Measurements from ENCODE around the gene TOMM70. TPM values are rescaled to one million over a fixed set of nuclear protein-coding genes. Genes with fewer than 3 reads are reported as not detected.

TOMM70 gene
- total RNA-seq, 2 experiments from 2014 or later: 41.2 to 54.5 TPM

- Histone ChIP-seq H4K20me1 (ENCODE audit: insufficient read depth, low read length) (no peaks in the 10 kb centered on the region), H3K9me2 (ENCODE audit: insufficient read depth, low read length) (no peaks in the 10 kb centered on the region), H3K4me1 (ENCODE audit: insufficient read depth, low read length, poor library complexity, severe bottlenecking) (no peaks in the 10 kb centered on the region), H3K27ac (ENCODE audit: low read depth, low read length, poor library complexity, severe bottlenecking) (no peak overlapping the region), H3K4me3 (ENCODE audit: low read depth, low read length, poor library complexity, severe bottlenecking) (no peak overlapping the region), H3K36me3 (ENCODE audit: insufficient read depth, low read length) (peaks cover 30% of the 10 kb centered on the region), H2AFZ (ENCODE audit: low read length) (no peak overlapping the region), H3K4me2 (ENCODE audit: low read length) (no peak overlapping the region), H3K79me2 (ENCODE audit: insufficient read depth, low read depth, low read length) (no peaks in the 10 kb centered on the region; the same call in 1 of the 2 replicates), H3K9me3 (ENCODE audit: low read length) (0 out of 2 replicates have a peak, but pooled peaks cover 2% of the 10 kb centered on the region)
- DNase-seq (ENCODE audit: low spot score): no peak
- TF ChIP-seq CTCF (conservative IDR thresholded peaks at IDR 0.05; ENCODE audit: low read length) (no peak), EZH2phosphoT487 (IDR thresholded peaks at IDR 0.05; ENCODE audit: borderline replicate concordance, low read depth, low read length) (no peak)
- intact Hi-C loops (cut with micrococcal nuclease; ENCODE audit: unreplicated experiment): no loop called here
- no TSS peak for BruUV-seq (replicated peaks)
- CTCF ChIA-PET (ENCODE audit: unreplicated experiment): no interaction called here
- POLR2A ChIA-PET: no interaction called here
These were observed 12.2 kb upstream of the TOMM70 start for GRCh38 chr3:100412912-100413590.

GRCh38 chr3:100411091-100411982 lies 10.4 kb upstream of the TOMM70 start:
- no peak overlapping the region for H2AFZ ChIP-seq (ENCODE audit: low read length)
- TF ChIP-seq EZH2phosphoT487 (IDR thresholded peaks at IDR 0.05; ENCODE audit: borderline replicate concordance, low read depth, low read length) (no peak), CTCF (conservative IDR thresholded peaks at IDR 0.05; ENCODE audit: low read length) (no peak)
- POLR2A ChIA-PET: interaction anchor here (0.5 to 1.5 kb wide), 2 partner anchors 10 to 64 kb away, joined by 3 to 10 read pairs; partner anchors contain the start of genes LNP1 and TOMM70
- intact Hi-C loops (cut with micrococcal nuclease; ENCODE audit: unreplicated experiment): no loop called here
- H3K4me3 ChIP-seq (ENCODE audit: low read depth, low read length, poor library complexity, severe bottlenecking): no peak overlapping the region
- H3K79me2 ChIP-seq (ENCODE audit: insufficient read depth, low read depth, low read length): peaks cover 13% of the 10 kb centered on the region; the same call in 1 of the 2 replicates
- no TSS peak for BruUV-seq (replicated peaks)
- CTCF ChIA-PET (ENCODE audit: unreplicated experiment): no interaction called here
- DNase-seq (ENCODE audit: low spot score): no peak
- no peaks in the 10 kb centered on the region for H3K4me1 ChIP-seq (ENCODE audit: insufficient read depth, low read length, poor library complexity, severe bottlenecking)
- H3K4me2 ChIP-seq (ENCODE audit: low read length): no peak overlapping the region
- no peaks in the 10 kb centered on the region for H4K20me1 ChIP-seq (ENCODE audit: insufficient read depth, low read length)
- H3K9me2 ChIP-seq (ENCODE audit: insufficient read depth, low read length): no peaks in the 10 kb centered on the region
- peaks cover 16% of the 10 kb centered on the region for H3K9me3 ChIP-seq (ENCODE audit: low read length)
- H3K27ac ChIP-seq (ENCODE audit: low read depth, low read length, poor library complexity, severe bottlenecking): no peak overlapping the region
- H3K36me3 ChIP-seq (ENCODE audit: insufficient read depth, low read length): peaks cover 45% of the 10 kb centered on the region

Measured in OCI-LY7 (cell line).